HepG2 (cell line): ENCODE data around the gene CD300LB. TPM values are rescaled to one million over a fixed set of nuclear protein-coding genes. Genes with fewer than 3 reads are reported as not detected.

Experiments
- ATAC-seq: fragments of 200-7000 bp; cut with Tn5 transposase; 3 replicates; pipeline ENCODE4 v1.9.1; 2020; ENCODE audit warnings: mild to moderate bottlenecking, moderate library complexity
- BruUV-seq: library from RNA; stranded (reverse); fragments of 400-500 nt; replicated peaks from 2 replicates; lab custom pipeline; 2021; lab: Mats Ljungman, UMichigan
- CTCF ChIA-PET: fragments of 300-600 bp; formaldehyde crosslinking; extraction: SDS; loops from one replicate; lab custom pipeline; 2021; ENCODE audit warnings: low total read pairs, inconsistent platforms, low intra/inter-chr PET ratio; lab: Yijun Ruan, JAX
- POLR2A ChIA-PET: fragments of 350-600 bp; sonication (Branson Sonifier 250); formaldehyde crosslinking; loops from one replicate; lab custom pipeline; 2020; ENCODE audit warnings: antibody characterized with exemption, inconsistent platforms; lab: Yijun Ruan, JAX
- DNase-seq: peaks from one replicate; pipeline ENCODE4 v3.0.0-alpha.2; 2015; ENCODE audit warnings: low spot score
- FAIRE-seq: peaks from 3 replicates; lab custom pipeline; 2011; peaks lifted over from hg19 to GRCh38; lab: Jason Lieb, UNC
- H2AFZ ChIP-seq: one replicate; pipeline ENCODE4 v1.6.1; 2011; ENCODE audit warnings: low read length, inconsistent platforms
- H3K27ac ChIP-seq: fragments of 300-600 bp; 3 replicates; pipeline ENCODE4 v1.8.0; 2011; ENCODE audit warnings: mixed run types, mild to moderate bottlenecking, mixed read lengths, low read length, inconsistent platforms; ENCODE audit not compliant: insufficient read depth; ENCODE audit errors: extremely low read length
- H3K27me3 ChIP-seq, 2 experiments: fragments of 200-600 bp in 1 of 2; 2 replicates in 1 of 2; 3 replicates in 1 of 2; pipeline versions ENCODE4 v1.6.0 to v1.8.0; 2011; ENCODE audit warnings: low read length in 2 of 2, mild to moderate bottlenecking in 2 of 2, moderate library complexity in 2 of 2, inconsistent platforms in 1 of 2; ENCODE audit not compliant: insufficient read depth in 2 of 2, control insufficient read depth in 1 of 2
- H3K36me3 ChIP-seq, 2 experiments: fragments of 200-600 bp in 1 of 2; replicated peaks in 1 of 2; 2 replicates in 1 of 2; 3 replicates in 1 of 2; pipeline versions ENCODE4 v1.5.1 to v1.8.0; 2011; ENCODE audit warnings: low read length in 2 of 2, inconsistent platforms in 1 of 2; ENCODE audit not compliant: insufficient read depth in 2 of 2, control insufficient read depth in 1 of 2
- H3K4me1 ChIP-seq: 2 replicates; pipeline ENCODE4 v1.5.1; 2012; ENCODE audit warnings: low read length, inconsistent platforms; ENCODE audit not compliant: insufficient read depth
- H3K4me2 ChIP-seq: 2 replicates; pipeline ENCODE4 v1.6.0; 2011; ENCODE audit warnings: low read depth, low read length, inconsistent platforms
- H3K4me3 ChIP-seq, 3 experiments: fragments of 200-600 bp in 1 of 3; sonication (generic), shearing (Covaris generic) in 1 of 3; replicated peaks in 1 of 3; 2 replicates each; pipeline ENCODE4 v1.5.1; 2011 to 2016; ENCODE audit warnings: low read length in 3 of 3, inconsistent platforms in 2 of 3, low read depth in 2 of 3, mild to moderate bottlenecking in 2 of 3, control low read depth in 1 of 3, mixed read lengths in 1 of 3; ENCODE audit not compliant: insufficient read depth in 1 of 3
- H3K79me2 ChIP-seq: one replicate; pipeline ENCODE4 v1.6.1; 2011; ENCODE audit warnings: low read length, inconsistent platforms; ENCODE audit not compliant: insufficient read depth
- H3K9ac ChIP-seq: 2 replicates; pipeline ENCODE4 v1.6.0; 2011; ENCODE audit warnings: mild to moderate bottlenecking, low read depth, low read length, inconsistent platforms; ENCODE audit not compliant: insufficient read depth
- H3K9me3 ChIP-seq: 2 replicates; pipeline ENCODE4 v1.5.1; 2012; ENCODE audit warnings: mild to moderate bottlenecking, low read length
- H4K20me1 ChIP-seq: 2 replicates; pipeline ENCODE4 v1.6.0; 2011; ENCODE audit warnings: inconsistent platforms, mild to moderate bottlenecking, low read length, moderate library complexity; ENCODE audit not compliant: insufficient read depth
- ATM ChIP-seq: fragments of 450-650 bp; IDR thresholded peaks from 2 replicates; pipeline ENCODE4 v1.7.1; 2017; ENCODE audit warnings: mild to moderate bottlenecking, borderline replicate concordance
- NCOA5 ChIP-seq: sonication (generic); formaldehyde crosslinking; IDR thresholded peaks from 2 replicates; pipeline ENCODE4 v1.4.0; 2020; ENCODE audit warnings: missing genetic modification reagents
- NR0B2 ChIP-seq: sonication (generic); formaldehyde crosslinking; IDR thresholded peaks from 2 replicates; pipeline ENCODE4 v1.4.0; 2020; ENCODE audit warnings: mild to moderate bottlenecking, missing genetic modification reagents
- PITX1 ChIP-seq: sonication (generic); formaldehyde crosslinking; IDR thresholded peaks from 2 replicates; pipeline ENCODE4 v1.5.1; 2020; ENCODE audit warnings: mild to moderate bottlenecking, missing genetic modification reagents
- REPIN1 ChIP-seq: sonication (generic); formaldehyde crosslinking; IDR thresholded peaks from 2 replicates; pipeline ENCODE4 v1.8.0; 2022; ENCODE audit warnings: missing genetic modification reagents, low read depth, mild to moderate bottlenecking, borderline replicate concordance
- SKI ChIP-seq: fragments of 450-650 bp; IDR thresholded peaks from one replicate; pipeline ENCODE4 v1.6.1; 2018; ENCODE audit warnings: mild to moderate bottlenecking; ENCODE audit not compliant: partially characterized antibody
- SMAD1 ChIP-seq: sonication (generic); formaldehyde crosslinking; IDR thresholded peaks from 2 replicates; pipeline ENCODE4 v1.4.0; 2020; ENCODE audit warnings: missing genetic modification reagents, low read depth, mild to moderate bottlenecking, borderline replicate concordance
- TCF7L2 ChIP-seq: IDR thresholded peaks from 2 replicates; pipeline ENCODE4 v1.6.1; 2011; ENCODE audit warnings: mild to moderate bottlenecking, low read depth, low read length, moderate library complexity
- ZBTB2 ChIP-seq: sonication (generic); formaldehyde crosslinking; IDR thresholded peaks from 2 replicates; pipeline ENCODE4 v1.8.0; 2022; ENCODE audit warnings: low read depth, missing genetic modification reagents
- ZNF143 ChIP-seq: sonication (generic); formaldehyde crosslinking; IDR thresholded peaks from 2 replicates; pipeline ENCODE4 v1.4.0; 2020; ENCODE audit warnings: missing genetic modification reagents
- ZNF274 ChIP-seq: sonication (generic); formaldehyde crosslinking; IDR thresholded peaks from 2 replicates; pipeline ENCODE4 v1.5.1; 2020; ENCODE audit warnings: mild to moderate bottlenecking, missing genetic modification reagents
- ZNF841 ChIP-seq: sonication (generic); formaldehyde crosslinking; IDR thresholded peaks from 2 replicates; pipeline ENCODE4 v1.8.1; 2023; ENCODE audit warnings: missing genetic modification reagents, borderline replicate concordance
- WGBS: methylation state at CpG from one replicate; pipeline ENCODE4 v1.1.6; 2017; ENCODE audit warnings: low lambda C conversion rate; 5-methylcytosine and 5-hydroxymethylcytosine counted together
- in situ Hi-C: cut with HindIII; loops from 2 replicates; pipeline ENCODE4 v1.10.0; 2017; ENCODE audit warnings: low pct_unique_long_range_greater_than_20kb; ENCODE audit not compliant: extremely low pct_ligation_motif_present
- intact Hi-C: fragments of 100-400 bp; cut with micrococcal nuclease; formaldehyde crosslinking; loops from one replicate; pipeline ENCODE4 v1.10.0; 2022; ENCODE audit not compliant: unreplicated experiment
- polyA plus RNA-seq, 8 experiments: library from polyadenylated mRNA; depleted of rRNA in 3 of 8; stranded (reverse) in 7 of 8; unstranded in 1 of 8; fragments of >200 nt; fragmentation: Illumina TruSeq in 4 of 8; extraction: Trizol in 4 of 8; gene quantifications; 2 replicates each; pipeline versions ENCODE4 v1.2.1 to v1.2.3, GENCODE V29; 2011 to 2016; ENCODE audit warnings: low read depth in 4 of 8, missing spikeins in 1 of 8, mixed read lengths in 1 of 8; ENCODE audit not compliant: insufficient read depth in 1 of 8
- total RNA-seq, 5 experiments: library from RNA; depleted of rRNA; stranded (reverse); fragments of >200 nt; fragmentation: Illumina TruSeq; extraction: Trizol; gene quantifications; 2 replicates each; pipeline ENCODE4 v1.2.3, GENCODE V29; 2016; ENCODE audit warnings: low read depth in 1 of 5

CD300LB gene
- total and polyA plus RNA-seq, 2 of the 13 experiments (the other 11 are each of a cell fraction or from before 2014, with no cell fraction given), result not detected

GRCh38 chr17:74515941-74516340 lies 15.3 kb downstream of the CD300LB start:
- 32% methylated on average over 4 of the region's 4 CpGs for WGBS
- POLR2A ChIA-PET, result no interaction called here
- no peak overlapping the region for H3K27ac ChIP-seq

More at GRCh38 chr17:74515941-74516340, 15.3 kb downstream of the CD300LB start:
- TF ChIP-seq ZNF274 (CRISPR knock-in tag), result no peak
- TF ChIP-seq SMAD1 (CRISPR knock-in tag), result no peak
- TF ChIP-seq TCF7L2, result no peak
- no peak for TF ChIP-seq PITX1
- TF ChIP-seq REPIN1 (CRISPR knock-in tag), result no peak
- TF ChIP-seq NCOA5 (CRISPR knock-in tag), result no peak
- TF ChIP-seq ATM, result no peak
- TF ChIP-seq SKI, result no peak
- no peak for TF ChIP-seq ZNF841 (CRISPR knock-in tag)
- TF ChIP-seq ZBTB2 (CRISPR knock-in tag), result no peak
- TF ChIP-seq NR0B2 (CRISPR knock-in tag), result no peak
- no peak for TF ChIP-seq ZNF143 (CRISPR knock-in tag)
- TF ChIP-seq, all 625 proteins: peak for 0
- no peaks in the 10 kb centered on the region for H4K20me1 ChIP-seq
- H2AFZ ChIP-seq, result no peak overlapping the region
- H3K79me2 ChIP-seq, result no peaks in the 10 kb centered on the region
- H3K9ac ChIP-seq, result no peak overlapping the region
- no peak for FAIRE-seq
- H3K27me3 ChIP-seq, result peaks cover 0 to 7% of the 10 kb centered on the region in 2 experiments; a peak in 2 of 5 replicates
- peaks cover 19% of the 10 kb centered on the region for H3K9me3 ChIP-seq
- CTCF ChIA-PET, result no interaction called here
- in situ Hi-C loops, result no loop called here
- H3K36me3 ChIP-seq, result no peaks in the 10 kb centered on the region
- no peak for ATAC-seq
- H3K4me3 ChIP-seq, result no peak overlapping the region
- no peak for DNase-seq
- BruUV-seq, result no TSS peak
- intact Hi-C loops, result no loop called here
- 0 out of 2 replicates have a peak, but pooled peaks cover under 1% of the 10 kb centered on the region for H3K4me1 ChIP-seq
- H3K4me2 ChIP-seq, result no peak overlapping the region
